ENCODE data around the gene ADGRB3.
"Not testable (repeated sequence)": the region's sequence is repeated elsewhere in the genome, so short reads cannot be mapped to it uniquely, and the experiment has no call there.

The ADGRB3 gene

GRCh38 chr6:68649669-68650068 lies 14.6 kb downstream of the ADGRB3 start:
- no peak for DNase-seq (ENCODE audit: low spot score)

DNA sequence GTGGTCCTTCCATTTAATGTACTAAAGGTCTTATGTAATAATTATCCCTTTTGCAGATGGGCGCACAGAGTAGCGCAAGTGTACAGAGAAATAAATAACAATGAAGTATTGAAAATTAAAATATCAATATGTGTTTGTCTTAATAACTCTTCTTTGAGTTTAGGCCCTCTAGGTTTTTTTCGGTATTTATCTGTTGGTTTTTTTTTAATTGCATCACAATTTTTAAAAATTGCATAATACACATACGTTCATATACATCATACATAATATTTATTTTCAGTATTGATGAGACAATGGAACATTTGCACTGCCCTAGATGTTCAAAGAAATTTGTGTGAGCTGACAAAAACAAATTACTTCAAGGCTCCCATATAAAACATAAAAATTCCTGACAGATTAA lies 15.1 kb downstream of the ADGRB3 start:
- DNase-seq (ENCODE audit: low spot score) = no peak

- no peak for DNase-seq (ENCODE audit: low spot score)
Measured at GRCh38 chr6:68651011-68651985, 16.2 kb downstream of the ADGRB3 start.

- no peak for DNase-seq (ENCODE audit: low spot score)
Measured at GRCh38 chr6:68652117-68652536, 17.0 kb downstream of the ADGRB3 start.

- no peak for DNase-seq (ENCODE audit: low spot score)
Measured at GRCh38 chr6:68653074-68653705, 18.1 kb downstream of the ADGRB3 start.

- no peak for DNase-seq (ENCODE audit: low spot score)
Measured at GRCh38 chr6:68653706-68654089, 18.6 kb downstream of the ADGRB3 start.

GRCh38 chr6:68654134-68654533 lies 19.1 kb downstream of the ADGRB3 start:
- DNase-seq (ENCODE audit: low spot score) = no peak

DNA sequence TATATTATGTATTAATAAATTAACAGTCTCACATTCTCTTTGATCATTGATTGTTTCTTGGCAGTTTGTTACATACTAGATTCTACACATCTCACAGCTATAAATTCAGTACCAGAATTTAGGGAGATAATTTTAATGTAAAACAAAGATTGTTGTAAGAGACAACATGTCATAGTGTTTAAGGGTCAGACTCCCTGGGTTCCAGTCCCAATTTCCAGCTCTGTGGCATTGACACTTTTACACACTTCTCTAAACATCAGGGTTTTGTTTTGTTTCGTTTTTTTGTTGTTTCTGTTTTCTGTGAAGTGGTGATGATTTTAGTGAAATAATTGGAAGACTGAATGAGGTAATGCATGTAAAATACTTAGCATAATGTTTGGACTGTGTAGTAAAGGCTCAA lies 19.9 kb downstream of the ADGRB3 start:
- DNase-seq (ENCODE audit: low spot score) = no peak

- DNase-seq (ENCODE audit: low spot score) = no peak
Measured at GRCh38 chr6:68657374-68658139, 22.5 kb downstream of the ADGRB3 start.

- DNase-seq (ENCODE audit: low spot score) = no peak
Measured at GRCh38 chr6:68658338-68658737, 23.3 kb downstream of the ADGRB3 start.

GRCh38 chr6:68673255-68673654 lies 38.2 kb downstream of the ADGRB3 start:
- no peak for DNase-seq (ENCODE audit: low spot score)

DNA sequence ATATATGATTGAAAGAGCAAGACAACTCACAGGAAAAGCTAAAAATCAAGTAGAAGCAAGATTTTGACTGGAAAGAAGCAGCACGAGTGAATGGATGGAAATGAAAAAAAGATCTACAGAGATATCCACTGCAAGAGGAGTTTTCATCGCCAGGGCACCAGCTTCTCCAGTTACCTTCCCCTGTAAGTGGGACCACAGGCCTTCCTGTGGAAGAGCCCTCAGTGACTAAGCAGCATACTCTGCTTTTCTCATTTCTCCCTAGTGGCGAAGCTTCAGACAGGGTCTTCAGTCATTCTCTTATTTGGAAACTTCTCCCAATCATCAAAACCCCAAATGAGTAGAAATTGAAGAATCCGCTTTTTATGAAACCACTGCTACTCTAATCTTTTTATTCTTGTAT lies 40.5 kb downstream of the ADGRB3 start:
- DNase-seq (ENCODE audit: low spot score) = no peak

- not testable (repeated sequence) for DNase-seq (ENCODE audit: low spot score)
Measured at GRCh38 chr6:68676094-68676493, 41.0 kb downstream of the ADGRB3 start.

GRCh38 chr6:68677058-68677457 lies 42.0 kb downstream of the ADGRB3 start:
- DNase-seq (ENCODE audit: low spot score) = no peak

DNA sequence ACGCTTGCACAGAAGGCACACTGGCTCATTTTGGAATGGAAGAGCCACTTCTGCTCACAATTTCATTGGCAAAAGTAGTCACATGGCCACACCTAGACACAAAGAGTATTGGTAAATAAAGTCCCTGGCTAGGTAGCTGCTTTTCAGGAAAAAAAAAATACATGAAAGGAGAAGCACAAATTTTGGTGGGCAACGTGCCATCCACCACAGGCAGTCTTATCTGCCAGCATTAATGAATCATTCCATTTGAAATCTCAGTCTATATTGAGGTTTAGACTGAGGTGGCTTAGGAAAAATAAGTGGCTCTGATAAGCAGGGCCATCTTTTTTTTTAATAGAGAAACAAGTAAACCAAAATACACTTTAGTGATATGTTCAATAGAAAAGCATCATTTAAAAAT lies 44.3 kb downstream of the ADGRB3 start:
- DNase-seq (ENCODE audit: low spot score) = no peak

DNA sequence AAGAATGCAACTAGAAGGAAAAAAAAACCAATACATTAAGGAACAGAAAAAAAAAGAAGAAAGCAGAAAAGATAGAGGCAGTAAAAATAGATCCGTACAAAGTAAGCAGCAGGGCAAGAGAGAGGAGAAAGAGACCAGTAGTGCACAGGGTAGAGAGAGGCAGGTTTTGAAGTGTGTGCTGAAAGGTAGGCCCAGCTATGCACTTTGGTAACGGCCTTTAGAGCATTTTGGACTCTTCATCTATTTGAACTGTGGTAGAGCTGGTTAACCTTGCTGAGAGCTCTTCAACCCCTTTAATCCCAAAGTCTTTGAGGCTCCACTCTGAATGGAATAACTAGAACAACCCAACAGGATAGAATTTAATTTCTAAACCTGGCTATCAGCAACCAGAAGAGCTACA lies 45.2 kb downstream of the ADGRB3 start:
- DNase-seq (ENCODE audit: low spot score) = no peak

GRCh38 chr6:68689910-68690309 lies 54.8 kb downstream of the ADGRB3 start:
- no peak for DNase-seq (ENCODE audit: low spot score)

- DNase-seq (ENCODE audit: low spot score) = no peak
Measured at GRCh38 chr6:68691120-68691519, 56.0 kb downstream of the ADGRB3 start.

- no peak for DNase-seq (ENCODE audit: low spot score)
Measured at GRCh38 chr6:68693271-68693670, 58.2 kb downstream of the ADGRB3 start.

DNA sequence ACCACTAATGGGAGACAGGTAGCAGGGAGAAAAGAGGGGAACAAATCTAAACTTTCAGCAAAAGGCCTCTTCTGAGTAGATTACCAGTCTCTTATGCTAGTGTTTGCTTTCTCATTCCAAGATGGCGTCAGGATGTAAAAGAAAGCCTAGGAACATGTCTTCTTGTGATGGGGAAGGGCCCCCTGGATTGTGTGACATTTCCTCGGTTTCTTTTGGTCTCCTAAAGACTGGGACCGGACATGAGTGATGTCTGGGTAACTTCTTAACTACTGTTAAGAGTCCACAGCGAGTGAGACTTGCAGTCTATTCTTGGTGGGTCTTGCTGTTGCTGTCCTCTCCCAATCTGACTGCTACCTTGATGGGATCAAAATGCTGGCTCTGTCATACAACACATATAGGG lies 60.3 kb downstream of the ADGRB3 start:
- DNase-seq (ENCODE audit: low spot score) = no peak

DNA sequence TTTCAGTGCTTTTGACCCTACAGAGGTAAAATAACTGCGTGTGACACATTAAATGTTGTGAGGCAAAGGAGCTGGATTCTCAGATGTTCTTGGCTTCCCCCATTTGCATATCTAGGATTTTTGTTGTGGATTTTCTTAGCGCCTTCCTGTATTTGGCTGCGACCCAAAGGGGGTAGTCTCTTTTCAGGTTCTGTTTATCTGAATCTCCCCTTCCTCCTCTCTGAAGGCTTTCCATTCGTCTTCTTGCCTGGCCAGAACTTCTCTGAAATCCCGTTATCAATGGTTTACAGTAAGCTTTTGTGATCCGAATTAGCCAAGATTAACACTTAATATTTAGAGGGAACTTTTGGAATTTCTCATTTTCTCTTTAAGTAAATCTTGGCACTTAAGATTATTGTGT lies 60.8 kb downstream of the ADGRB3 start:
- no peak for DNase-seq (ENCODE audit: low spot score)

GRCh38 chr6:68697394-68697793 lies 62.3 kb downstream of the ADGRB3 start:
- no peak for DNase-seq (ENCODE audit: low spot score)

- no peak for DNase-seq (ENCODE audit: low spot score)
Measured at GRCh38 chr6:68701159-68701558, 66.1 kb downstream of the ADGRB3 start.

Data from D341Med (cell line).